ENCODE results near the gene NAA25. TPM values are rescaled to one million over a fixed set of nuclear protein-coding genes. Genes with fewer than 3 reads are reported as not detected.

The NAA25 gene
- total and polyA plus RNA-seq, 9 of the 15 experiments (the other 6 are each of a cell fraction or from before 2014, with no cell fraction given), result 26.6 to 59.6 (median 48.9) TPM

DNA sequence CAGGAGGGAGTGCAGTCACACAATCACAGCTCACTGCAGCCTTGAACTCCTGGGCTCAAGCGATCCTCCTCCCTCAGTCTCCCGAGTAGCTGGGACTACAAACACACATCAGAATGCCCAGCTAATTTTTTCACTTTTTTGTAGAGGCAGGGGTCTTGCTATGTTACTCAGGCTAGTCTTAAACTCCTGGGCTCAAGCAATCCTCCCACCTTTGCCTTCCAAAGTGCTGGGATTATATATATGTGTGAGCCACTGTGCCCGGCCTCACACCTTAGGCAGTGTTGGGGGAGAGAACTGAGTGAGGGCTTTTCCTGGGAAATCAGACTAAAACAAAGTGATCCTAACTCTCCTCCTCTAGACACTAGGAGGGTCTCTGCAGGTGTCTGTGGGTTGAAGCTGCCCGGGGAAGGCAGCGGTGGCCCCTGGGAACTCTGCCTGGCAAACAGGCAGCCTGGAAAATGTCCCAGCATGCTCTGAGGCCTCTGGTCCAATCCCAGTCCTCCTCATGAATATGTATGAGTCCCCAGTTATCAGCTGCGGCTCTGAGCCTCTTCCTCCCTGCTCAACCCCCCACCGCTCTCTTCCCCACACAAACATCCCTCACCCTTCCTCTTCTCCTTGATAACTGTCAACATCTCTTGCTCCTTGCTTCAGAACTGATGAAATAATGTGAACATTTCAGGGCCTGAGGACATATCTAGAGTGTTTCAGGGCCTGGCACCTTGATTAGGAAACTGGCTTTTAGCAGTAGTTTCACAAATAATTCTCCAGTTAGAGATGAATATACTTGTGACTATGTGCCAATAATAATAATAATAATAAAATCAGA lies 7.9 kb upstream of the NAA25 start (continued):
- TF ChIP-seq, protein P1, sequence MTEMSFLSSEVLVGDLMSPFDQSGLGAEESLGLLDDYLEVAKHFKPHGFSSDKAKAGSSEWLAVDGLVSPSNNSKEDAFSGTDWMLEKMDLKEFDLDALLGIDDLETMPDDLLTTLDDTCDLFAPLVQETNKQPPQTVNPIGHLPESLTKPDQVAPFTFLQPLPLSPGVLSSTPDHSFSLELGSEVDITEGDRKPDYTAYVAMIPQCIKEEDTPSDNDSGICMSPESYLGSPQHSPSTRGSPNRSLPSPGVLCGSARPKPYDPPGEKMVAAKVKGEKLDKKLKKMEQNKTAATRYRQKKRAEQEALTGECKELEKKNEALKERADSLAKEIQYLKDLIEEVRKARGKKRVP (CRISPR knock-in tag; IDR thresholded peaks at IDR 0.05), result peak; percentile 26; the same call in 1 of the 2 replicates
- TF ChIP-seq, protein P2, sequence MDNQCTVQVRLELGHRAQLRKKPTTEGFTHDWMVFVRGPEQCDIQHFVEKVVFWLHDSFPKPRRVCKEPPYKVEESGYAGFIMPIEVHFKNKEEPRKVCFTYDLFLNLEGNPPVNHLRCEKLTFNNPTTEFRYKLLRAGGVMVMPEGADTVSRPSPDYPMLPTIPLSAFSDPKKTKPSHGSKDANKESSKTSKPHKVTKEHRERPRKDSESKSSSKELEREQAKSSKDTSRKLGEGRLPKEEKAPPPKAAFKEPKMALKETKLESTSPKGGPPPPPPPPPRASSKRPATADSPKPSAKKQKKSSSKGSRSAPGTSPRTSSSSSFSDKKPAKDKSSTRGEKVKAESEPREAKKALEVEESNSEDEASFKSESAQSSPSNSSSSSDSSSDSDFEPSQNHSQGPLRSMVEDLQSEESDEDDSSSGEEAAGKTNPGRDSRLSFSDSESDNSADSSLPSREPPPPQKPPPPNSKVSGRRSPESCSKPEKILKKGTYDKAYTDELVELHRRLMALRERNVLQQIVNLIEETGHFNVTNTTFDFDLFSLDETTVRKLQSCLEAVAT (IDR thresholded peaks at IDR 0.05), result peak; percentile 32 to 51; a peak in 1 of 4 replicates
- TF ChIP-seq HDAC1 (IDR thresholded peaks at IDR 0.05) (peak in 1 of 2 experiments; percentile 72; a peak in 2 of 4 replicates), SRF (CRISPR knock-in tag; IDR thresholded peaks at IDR 0.05) (peak in 1 of 2 experiments; percentile 75; a peak in 1 of 4 replicates), CHD4 (IDR thresholded peaks at IDR 0.05; ENCODE audit: insufficient read depth, insufficient replicate concordance, low read depth, low read length, poor library complexity, severe bottlenecking) (no peak), ZNF121 (CRISPR knock-in tag; conservative IDR thresholded peaks at IDR 0.05) (no peak), SUPT5H (IDR thresholded peaks at IDR 0.05) (peak; percentile 72), NCOR1 (IDR thresholded peaks at IDR 0.05) (no peak), ZC3H4 (CRISPR knock-in tag; IDR thresholded peaks at IDR 0.05; ENCODE audit: borderline replicate concordance) (no peak)
- TF ChIP-seq, protein P3, sequence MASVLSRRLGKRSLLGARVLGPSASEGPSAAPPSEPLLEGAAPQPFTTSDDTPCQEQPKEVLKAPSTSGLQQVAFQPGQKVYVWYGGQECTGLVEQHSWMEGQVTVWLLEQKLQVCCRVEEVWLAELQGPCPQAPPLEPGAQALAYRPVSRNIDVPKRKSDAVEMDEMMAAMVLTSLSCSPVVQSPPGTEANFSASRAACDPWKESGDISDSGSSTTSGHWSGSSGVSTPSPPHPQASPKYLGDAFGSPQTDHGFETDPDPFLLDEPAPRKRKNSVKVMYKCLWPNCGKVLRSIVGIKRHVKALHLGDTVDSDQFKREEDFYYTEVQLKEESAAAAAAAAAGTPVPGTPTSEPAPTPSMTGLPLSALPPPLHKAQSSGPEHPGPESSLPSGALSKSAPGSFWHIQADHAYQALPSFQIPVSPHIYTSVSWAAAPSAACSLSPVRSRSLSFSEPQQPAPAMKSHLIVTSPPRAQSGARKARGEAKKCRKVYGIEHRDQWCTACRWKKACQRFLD (CRISPR knock-in tag; IDR thresholded peaks at IDR 0.05), result peak; percentile 87
- TF ChIP-seq, protein P4, sequence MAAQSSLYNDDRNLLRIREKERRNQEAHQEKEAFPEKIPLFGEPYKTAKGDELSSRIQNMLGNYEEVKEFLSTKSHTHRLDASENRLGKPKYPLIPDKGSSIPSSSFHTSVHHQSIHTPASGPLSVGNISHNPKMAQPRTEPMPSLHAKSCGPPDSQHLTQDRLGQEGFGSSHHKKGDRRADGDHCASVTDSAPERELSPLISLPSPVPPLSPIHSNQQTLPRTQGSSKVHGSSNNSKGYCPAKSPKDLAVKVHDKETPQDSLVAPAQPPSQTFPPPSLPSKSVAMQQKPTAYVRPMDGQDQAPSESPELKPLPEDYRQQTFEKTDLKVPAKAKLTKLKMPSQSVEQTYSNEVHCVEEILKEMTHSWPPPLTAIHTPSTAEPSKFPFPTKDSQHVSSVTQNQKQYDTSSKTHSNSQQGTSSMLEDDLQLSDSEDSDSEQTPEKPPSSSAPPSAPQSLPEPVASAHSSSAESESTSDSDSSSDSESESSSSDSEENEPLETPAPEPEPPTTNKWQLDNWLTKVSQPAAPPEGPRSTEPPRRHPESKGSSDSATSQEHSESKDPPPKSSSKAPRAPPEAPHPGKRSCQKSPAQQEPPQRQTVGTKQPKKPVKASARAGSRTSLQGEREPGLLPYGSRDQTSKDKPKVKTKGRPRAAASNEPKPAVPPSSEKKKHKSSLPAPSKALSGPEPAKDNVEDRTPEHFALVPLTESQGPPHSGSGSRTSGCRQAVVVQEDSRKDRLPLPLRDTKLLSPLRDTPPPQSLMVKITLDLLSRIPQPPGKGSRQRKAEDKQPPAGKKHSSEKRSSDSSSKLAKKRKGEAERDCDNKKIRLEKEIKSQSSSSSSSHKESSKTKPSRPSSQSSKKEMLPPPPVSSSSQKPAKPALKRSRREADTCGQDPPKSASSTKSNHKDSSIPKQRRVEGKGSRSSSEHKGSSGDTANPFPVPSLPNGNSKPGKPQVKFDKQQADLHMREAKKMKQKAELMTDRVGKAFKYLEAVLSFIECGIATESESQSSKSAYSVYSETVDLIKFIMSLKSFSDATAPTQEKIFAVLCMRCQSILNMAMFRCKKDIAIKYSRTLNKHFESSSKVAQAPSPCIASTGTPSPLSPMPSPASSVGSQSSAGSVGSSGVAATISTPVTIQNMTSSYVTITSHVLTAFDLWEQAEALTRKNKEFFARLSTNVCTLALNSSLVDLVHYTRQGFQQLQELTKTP (IDR thresholded peaks at IDR 0.05; ENCODE audit: low read depth in 1 of 2, partially characterized antibody in 2 of 2), result peak in 1 of 2 experiments; percentile 88
